GM19099 (cell line): Measurements from ENCODE around the gene HNRNPC.

Experiments used
- POLR2A ChIP-seq: IDR thresholded peaks from 3 replicates; pipeline ENCODE4 v1.6.1; 2011; ENCODE audit warnings: low read depth; ENCODE audit not compliant: insufficient read length; ENCODE audit errors: extremely low read depth

The HNRNPC gene

DNA sequence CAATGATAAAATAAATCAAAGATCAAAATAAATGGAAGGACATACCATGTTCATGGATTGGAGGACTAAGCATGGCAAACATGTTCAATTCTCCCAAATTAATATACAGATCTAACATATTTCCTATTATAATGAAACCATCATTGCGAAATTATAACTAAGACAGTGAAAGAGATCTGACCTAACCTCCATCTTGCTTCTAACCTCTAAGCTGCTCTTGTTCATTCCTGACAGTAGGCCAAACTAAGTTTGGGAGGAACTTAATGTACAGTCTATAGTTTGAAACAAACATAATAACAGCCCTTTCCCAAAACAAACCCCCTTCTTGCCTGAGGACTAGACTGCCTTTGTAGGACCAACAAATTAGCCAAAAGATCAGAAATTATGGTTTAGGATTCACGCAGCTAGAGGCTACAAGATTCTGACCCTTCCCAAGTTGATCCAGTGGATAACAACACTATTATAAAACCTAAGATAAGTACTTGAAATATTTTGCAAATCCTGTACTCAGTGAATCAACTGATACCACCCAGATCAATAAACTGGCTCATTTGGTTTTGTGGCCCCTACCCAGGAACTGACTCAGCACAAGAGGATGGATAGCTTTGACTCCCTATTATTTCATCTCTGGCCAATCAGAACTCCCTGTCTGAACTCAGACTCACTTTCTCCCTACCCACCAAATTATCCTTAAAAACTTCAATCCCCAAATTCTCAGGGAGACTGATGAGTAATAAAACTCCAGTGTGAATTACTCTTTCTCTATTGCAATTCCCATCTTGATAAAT lies 71.6 kb downstream of the HNRNPC start:
- no peak for TF ChIP-seq POLR2A

DNA sequence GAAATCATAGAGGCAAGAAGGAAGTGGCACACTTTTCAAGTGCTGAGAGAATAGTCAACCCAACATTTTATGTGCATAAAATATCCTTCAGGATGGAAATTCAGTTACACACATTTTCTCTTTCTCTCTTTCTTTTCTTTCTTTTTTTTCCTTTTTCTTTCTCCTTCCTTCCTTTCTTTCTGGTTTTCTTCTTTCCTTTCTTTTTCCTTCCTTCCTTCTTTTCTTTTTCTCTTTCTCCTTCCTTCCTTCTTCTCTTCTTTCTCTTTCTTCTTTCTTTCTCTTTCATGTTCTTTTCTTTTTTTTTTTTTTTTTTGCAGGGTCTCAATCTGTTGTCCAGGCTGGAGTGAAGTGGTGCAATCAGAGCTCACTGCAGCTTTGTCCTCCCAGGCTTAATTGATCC lies 74.6 kb downstream of the HNRNPC start:
- no peak for TF ChIP-seq POLR2A

DNA sequence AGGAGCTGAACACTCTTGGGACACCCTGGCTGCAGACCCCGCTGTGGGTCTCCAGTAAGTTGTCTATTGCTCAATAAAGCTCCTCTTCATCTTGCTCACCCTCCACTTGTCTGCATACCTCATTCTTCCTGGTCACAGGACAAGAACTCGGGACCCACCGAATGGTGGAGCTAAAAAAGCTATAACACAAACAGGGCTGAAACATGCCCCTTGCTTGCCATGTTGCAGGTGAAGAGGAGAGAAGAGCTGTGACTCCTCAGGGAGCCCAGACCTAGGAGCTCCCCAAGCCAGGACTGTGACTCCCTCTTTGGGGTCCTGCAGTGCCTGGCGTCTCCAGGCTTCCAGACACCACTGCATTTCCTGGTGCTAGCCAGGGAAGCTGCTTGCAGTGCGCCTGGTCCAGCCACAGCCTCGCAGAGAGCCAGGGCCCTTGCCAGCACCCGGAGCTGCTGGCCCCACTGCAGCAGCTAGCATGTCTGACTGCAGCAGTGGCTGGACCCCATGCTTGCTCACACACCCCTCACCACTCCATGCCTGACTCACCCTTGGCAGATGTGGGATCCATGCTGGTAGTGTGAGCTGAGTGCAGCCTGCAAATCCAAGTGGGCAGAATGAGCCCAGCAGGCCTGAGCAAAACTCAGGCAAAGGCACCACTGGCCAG lies 76.2 kb downstream of the HNRNPC start:
- no peak for TF ChIP-seq POLR2A

DNA sequence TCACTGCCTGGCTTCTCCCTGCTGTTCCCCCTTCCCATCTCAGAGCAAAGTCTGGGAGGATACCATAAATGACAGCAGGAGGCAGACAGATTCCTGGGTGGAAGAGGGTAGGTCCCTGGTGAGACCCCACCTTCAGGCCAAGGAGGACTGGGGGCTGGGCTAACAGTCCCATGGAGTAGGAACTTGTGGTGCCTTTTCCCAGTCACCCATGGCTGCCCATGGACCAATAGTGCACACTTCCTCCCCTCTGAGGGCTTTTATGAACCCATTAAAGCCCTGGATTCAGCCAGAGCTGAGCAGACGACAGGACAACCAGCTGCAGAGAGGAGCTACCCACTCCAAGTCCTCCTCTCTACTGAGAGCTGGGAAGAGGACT lies 76.8 kb downstream of the HNRNPC start:
- no peak for TF ChIP-seq POLR2A

DNA sequence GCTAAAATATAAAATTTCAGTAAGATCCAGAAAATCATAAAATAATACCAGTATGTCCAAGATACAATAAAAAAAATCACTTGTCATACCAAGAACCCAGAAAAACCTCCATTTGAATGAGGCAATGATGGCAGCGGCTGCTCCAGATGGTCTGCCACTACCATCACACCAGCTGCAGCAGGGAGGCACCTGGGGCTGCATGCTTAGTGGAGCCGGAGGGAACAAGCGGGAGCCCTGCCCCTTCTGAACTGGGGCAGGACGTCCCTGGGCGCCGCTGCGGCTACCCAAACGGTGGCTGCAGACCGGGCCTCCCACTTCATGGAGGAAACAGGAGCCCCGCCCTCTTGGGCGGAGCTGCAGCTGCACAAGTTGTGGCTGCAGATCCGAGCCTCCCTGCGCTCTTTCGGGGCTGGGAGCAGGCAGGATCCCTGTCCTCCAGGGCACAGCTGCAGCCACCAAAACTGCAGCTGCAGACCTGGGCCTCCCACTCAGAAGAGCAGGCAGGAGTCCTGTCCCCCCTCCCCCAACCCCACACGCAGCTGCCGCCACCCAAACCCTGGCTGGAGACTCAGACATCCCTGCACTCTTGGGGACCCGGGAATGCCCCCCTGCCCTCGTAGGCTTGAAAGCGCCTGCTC lies 77.3 kb downstream of the HNRNPC start:
- no peak for TF ChIP-seq POLR2A

DNA sequence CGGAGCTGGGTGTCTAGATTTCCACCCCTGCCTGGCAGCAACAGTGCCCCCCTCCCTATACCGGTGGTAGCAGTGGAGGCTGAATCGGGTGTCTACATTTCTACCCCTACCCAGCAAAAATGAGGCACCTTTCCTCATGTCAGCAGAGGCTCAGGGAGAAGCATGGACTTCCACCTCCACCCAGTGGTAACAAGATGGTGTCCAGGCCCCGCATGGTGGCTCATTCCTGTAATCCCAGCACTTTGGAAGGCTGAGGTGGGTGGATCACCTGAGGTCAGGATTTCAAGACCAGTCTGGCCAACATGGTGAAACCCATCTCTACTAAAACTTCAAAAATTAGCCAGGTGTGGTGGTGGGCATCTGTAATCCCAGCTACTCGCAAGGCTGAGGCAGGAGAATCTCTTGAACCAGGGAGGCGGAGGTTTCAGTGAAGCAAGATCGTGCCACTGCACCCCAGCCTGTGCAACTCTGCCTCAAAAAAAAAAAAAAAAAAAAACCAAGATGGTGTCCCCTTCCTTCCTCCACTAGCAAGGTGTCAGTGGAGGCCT lies 77.9 kb downstream of the HNRNPC start:
- no peak for TF ChIP-seq POLR2A

DNA sequence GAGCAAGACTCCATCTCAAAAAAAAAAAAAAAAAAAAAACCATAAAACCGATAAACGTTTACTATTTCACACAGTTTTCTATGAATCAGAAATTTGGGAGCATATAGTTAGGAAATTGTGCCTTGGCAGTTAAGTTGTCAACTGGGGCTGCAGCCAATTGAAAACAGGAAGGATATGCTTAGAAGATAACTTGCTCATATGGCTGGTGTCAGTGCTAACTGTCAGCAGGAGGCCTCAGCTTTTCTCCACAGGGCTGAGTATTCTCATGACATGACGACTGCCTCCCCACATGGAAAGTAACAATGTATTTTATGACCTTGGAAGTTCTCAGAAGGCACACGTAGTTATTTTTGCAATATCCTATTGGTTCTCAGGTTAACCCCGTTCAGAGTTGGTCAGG lies 83.8 kb downstream of the HNRNPC start:
- TF ChIP-seq POLR2A = no peak

DNA sequence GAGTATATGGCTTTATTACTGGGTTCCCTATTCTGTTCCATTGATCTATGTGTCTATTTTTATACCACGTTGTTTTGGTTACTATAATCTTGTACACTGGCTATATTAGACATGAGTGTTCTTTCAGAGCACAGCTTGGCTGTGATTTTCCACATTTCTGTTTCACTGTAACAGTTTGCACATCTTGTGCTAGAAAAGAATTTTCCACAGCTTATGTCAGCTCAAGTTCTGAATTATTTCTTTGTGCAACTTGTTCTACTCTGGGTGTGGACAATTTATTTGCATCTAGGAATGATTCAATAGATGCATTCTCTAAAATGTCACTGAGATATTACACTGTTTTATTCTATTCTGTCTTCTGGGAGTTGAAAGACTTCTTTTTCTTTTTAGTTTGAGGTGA lies 85.0 kb downstream of the HNRNPC start:
- no peak for TF ChIP-seq POLR2A

DNA sequence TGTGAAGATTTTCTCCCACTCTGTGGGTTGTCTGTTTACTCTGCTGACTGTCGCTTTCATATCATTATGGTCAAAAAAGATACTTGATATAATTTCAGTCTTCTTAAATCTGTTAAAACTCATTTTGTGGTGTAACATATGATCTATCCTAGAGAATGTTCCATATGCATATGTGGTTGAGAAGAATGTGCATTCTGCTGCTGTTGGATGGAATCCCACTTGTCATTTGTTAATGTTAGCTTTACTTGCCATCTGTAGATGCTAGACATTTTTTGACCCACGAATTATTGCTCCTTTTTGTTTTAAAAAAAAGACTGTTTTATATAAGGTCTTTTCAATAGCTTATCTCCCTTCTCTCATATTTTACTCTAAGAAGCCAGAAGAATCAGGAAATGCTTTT lies 87.1 kb downstream of the HNRNPC start:
- TF ChIP-seq POLR2A = no peak

DNA sequence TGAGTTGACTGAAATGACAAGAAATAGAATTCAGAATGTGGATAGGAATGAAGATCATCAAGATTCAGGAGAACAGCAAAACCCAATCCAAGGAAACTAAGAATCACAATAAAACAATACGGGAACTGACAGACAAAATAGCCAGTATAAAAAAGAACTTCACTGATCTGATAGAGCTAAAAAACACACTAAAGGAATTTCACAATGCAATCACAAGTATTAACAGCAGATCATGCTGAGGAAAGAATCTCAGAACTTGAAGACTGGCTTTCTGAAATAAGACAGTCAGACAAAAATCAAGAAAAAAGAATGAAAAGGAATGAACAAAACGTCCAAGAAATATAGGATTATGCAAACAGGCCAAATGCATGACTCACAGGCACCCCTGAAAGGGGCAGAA lies 98.1 kb downstream of the HNRNPC start:
- TF ChIP-seq POLR2A = no peak

DNA sequence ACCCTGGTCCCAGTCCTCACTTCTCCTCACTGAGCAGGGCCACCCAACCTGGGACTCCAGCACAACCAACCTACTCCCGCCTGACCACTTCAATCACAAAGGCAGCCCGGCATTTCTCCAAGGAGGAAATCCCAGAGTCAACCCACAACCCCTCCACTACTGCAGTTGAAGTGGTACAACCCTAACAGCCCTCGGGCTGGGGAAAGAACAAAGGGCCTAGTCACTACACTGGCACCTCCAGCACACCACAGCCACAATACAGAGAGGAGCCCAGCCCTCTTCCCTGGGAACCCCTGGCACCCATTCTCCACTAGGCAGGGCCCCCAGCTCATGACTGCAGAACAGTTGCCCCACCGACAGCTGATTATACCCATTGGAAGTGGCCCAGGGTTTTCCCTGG lies 99.7 kb downstream of the HNRNPC start:
- no peak for TF ChIP-seq POLR2A

DNA sequence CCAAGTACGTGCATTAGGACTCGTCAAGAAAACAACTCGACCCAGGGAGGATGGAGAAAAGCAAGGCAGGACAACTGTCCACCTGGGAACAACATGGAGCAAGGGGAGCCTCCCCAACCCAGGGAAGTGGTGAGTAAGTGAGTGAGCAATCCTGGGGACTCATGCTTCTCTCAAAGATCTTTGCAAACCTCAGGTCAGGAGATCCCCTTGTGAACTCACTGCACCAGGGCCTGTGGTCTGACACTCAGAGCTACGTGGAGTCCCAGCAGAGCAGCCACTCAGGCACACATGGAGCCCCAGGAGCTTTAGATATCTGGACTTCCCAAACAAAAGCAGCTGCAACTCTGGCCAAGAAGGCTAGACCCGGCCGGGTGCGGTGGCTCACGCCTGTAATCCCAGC lies 101.2 kb downstream of the HNRNPC start:
- no peak for TF ChIP-seq POLR2A

DNA sequence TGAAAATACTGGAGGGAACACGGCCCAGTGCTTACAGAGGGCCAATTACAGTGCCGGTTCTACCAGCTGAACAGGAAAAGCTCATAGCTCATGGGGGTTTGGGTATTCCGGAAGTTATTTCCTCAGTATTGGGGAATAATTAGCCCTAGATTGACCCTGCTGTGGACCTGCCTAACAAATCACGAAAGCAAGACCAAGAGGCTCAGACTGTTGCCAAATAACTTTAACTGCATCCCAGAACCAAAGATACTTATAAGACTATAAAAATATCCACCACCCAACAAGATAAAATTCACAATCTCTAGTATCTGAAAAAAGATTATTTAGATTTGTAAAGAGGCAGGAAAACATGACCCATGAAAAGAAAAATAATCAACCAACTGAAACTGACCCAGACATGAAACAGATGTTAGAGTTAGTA lies 105.4 kb downstream of the HNRNPC start:
- no peak for TF ChIP-seq POLR2A

DNA sequence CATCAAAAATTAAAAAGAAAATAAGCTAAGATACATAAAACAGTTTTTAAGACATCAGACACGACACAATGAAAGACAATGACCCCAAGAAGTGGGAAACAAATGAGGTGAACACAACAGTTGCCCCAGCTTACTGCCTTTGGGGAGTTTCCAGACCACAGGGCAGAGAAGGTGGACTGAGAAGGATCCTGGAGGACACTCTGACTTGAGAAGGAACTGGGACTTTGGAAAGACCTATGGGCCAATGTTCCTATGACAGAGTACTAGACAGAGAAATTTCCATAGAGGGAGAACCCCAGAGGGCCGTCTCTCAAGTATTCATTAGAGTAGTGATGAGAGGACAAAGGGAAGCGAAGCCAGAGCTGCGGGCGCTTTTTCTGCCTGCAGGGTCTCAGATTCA lies 107.2 kb downstream of the HNRNPC start:
- TF ChIP-seq POLR2A = no peak

DNA sequence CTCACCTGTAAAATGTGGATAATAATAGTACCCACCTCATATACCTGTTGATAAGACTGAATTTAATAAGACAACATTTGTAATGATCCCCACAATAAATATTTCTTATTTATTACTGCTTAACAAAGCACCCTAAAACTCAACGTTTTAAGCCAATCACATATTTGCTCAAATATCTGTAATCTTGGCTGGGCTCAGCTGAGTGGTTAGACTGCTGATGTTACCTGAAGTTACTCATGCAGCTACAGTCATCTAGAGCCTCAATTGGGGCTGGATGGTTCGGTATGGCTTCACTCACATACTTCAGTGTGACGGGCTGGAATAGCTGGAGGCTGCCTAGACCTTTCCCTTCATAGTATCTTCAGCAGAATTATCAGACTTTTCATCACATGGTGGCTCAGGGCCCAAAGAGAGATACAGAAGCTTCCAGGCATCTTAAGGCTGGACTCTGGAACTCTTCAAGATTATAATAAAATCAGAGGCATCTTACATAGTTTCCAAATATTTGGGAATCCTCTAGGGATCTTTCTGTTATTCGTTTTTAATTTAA lies 109.1 kb downstream of the HNRNPC start:
- TF ChIP-seq POLR2A = no peak
